ENCODE results near the gene TBX21. TPM values are rescaled to one million over a fixed set of nuclear protein-coding genes. Genes with fewer than 3 reads are reported as not detected.

The TBX21 gene
- total and polyA plus RNA-seq, 7 donors: under 0.01 to 1.2 (median 0.36) TPM; not detected in 2

DNA sequence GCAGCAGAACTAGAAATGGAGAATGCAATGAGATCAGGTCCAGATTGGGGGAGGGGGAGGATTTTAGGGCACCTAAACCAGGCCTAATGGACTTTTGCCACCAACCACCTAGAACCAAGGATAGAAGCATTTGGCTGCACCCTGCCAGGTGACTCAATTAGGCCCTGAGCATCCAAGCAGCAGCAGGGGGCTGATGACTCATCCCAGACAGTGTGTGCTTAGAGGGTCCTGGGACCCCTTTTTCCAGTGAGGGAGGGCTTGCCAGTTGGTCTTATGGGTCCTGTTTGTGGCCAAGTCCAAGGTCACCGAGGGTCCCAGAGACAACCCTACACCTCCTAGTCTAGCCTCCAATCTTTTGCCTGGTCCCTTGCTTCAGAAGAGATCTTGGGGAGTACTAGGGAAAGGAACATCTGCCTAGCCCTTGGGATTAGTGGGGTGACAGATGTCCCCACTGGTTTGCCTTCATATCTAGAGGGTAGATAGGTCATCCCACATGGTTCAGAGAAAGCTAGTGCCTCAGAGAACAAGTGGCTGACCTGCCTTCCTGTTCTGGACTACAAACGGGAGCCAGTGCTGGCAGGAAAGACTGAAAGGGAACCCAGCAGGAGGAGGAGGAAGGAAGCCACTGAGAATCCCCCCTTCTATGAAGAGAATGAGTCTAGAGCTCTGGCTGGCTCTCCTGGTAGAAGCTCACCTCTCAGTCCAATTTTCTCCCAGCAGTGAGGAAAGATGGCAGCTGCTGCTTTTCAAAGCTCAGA lies 40.7 kb upstream of the TBX21 start:
- no peaks in the 10 kb centered on the region for H3K9me3 ChIP-seq
- no peak overlapping the region for H3K27ac ChIP-seq
- H3K27me3 ChIP-seq: no peaks in the 10 kb centered on the region
- intact Hi-C loops (cut with DNase I): no loop called here
- TF ChIP-seq POLR2AphosphoS5 (IDR thresholded peaks at IDR 0.05) (no peak), EP300 (IDR thresholded peaks at IDR 0.05) (no peak), CTCF (IDR thresholded peaks at IDR 0.05) (no peak), POLR2A (IDR thresholded peaks at IDR 0.05) (no peak)
- DNase-seq: no peak
- H3K36me3 ChIP-seq: no peaks in the 10 kb centered on the region
- WGBS, 2 donors: 62 to 65% methylated on average over 2 of the region's 2 CpGs
- no peak overlapping the region for H3K4me3 ChIP-seq
- peaks cover 0 to 24% (median 20%) of the 10 kb centered on the region in 4 donors for H3K4me1 ChIP-seq

GRCh38 chr17:47692895-47693730 lies 39.9 kb upstream of the TBX21 start:
- intact Hi-C loops (cut with DNase I): no loop called here
- Histone ChIP-seq H3K9me3 (no peaks in the 10 kb centered on the region), H3K4me1 (peaks cover 0 to 24% (median 20%) of the 10 kb centered on the region in 4 donors), H3K27ac (peak overlapping the region; percentile 88 to 92 (median 90)), H3K36me3 (no peaks in the 10 kb centered on the region), H3K4me3 (peak overlapping the region; percentile 82 to 100 (median 91)), H3K27me3 (no peaks in the 10 kb centered on the region)
- TF ChIP-seq POLR2A (IDR thresholded peaks at IDR 0.05) (no peak), CTCF (IDR thresholded peaks at IDR 0.05) (no peak), EP300 (IDR thresholded peaks at IDR 0.05) (no peak), POLR2AphosphoS5 (IDR thresholded peaks at IDR 0.05) (no peak)
- 17 to 25% methylated on average over 10 of the region's 10 CpGs for WGBS, 2 donors
- DNase-seq: no peak

DNA sequence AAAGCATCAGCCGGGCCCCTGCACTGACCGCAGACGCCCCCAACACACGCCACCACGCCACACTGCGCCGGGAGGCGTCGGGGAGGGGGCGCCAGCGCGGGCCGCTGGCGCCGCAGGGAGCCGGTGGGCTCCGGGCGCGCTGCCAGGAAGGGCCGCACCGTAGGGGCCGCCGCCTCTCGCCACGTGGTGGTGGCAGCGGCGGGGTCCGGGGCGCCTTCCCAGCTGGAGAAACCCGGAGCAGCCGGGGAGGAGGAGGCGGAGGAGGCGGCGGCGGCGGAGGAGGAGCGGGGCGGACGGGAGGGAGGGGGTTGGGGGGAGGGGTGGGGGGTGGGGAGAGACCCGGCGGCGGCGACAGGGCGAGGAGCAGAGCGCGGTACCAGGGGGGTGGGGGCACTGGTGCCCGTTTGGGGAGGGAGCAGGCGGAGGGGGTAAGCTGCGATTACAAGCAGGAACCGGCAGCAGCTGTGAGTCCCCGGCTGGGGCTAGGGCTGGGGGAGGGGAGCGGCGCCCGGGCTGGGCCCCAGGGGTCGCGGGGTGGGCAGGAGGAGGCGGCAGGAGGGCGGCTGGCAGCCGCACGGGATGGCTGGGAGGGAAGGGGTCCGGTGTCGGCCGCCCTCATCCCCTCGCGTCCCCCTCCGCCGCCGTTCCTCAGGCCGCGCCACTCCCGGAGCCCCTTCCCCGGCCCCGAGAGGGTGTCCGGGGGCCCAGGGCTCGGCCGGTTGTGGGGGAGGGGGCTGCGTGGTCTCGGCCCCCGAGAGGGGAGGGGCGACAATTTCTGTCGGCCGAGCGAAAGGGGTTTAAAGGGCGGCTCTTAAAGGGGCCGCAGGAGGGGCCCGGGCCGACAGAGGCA lies 39.1 kb upstream of the TBX21 start, which contains the start of gene TBKBP1:
TBKBP1 (plus strand) TSS at position 431 of the 850 bp plus-strand sequence. CDS start 1,952 bp downstream, outside the sequence.
- intact Hi-C loops (cut with DNase I): no loop called here
- Histone ChIP-seq H3K4me1 (peaks cover 0 to 24% (median 20%) of the 10 kb centered on the region in 4 donors), H3K27me3 (no peaks in the 10 kb centered on the region), H3K36me3 (peaks cover 0 to 5% (median 0%) of the 10 kb centered on the region in 4 donors), H3K4me3 (peak within 1 kb of the TSS; percentile 82 to 100 (median 91)), H3K9me3 (no peaks in the 10 kb centered on the region), H3K27ac (peak within 1 kb of the TSS; percentile 88 to 92 (median 90))
- TF ChIP-seq CTCF (IDR thresholded peaks at IDR 0.05) (no peak), EP300 (IDR thresholded peaks at IDR 0.05) (no peak), POLR2A (IDR thresholded peaks at IDR 0.05) (no peak), POLR2AphosphoS5 (IDR thresholded peaks at IDR 0.05) (no peak)
- DNase-seq: peak; percentile 79
- 0 to 1% methylated on average over 86 to 87 of the region's 87 CpGs for WGBS, 2 donors

All from sigmoid colon (tissue), 7 donors.